ENCODE measurements around the gene FEN1.

GRCh38 chr11:61842528-61842820, 49.8 kb downstream of the FEN1 start:
- TF ChIP-seq, protein P1, sequence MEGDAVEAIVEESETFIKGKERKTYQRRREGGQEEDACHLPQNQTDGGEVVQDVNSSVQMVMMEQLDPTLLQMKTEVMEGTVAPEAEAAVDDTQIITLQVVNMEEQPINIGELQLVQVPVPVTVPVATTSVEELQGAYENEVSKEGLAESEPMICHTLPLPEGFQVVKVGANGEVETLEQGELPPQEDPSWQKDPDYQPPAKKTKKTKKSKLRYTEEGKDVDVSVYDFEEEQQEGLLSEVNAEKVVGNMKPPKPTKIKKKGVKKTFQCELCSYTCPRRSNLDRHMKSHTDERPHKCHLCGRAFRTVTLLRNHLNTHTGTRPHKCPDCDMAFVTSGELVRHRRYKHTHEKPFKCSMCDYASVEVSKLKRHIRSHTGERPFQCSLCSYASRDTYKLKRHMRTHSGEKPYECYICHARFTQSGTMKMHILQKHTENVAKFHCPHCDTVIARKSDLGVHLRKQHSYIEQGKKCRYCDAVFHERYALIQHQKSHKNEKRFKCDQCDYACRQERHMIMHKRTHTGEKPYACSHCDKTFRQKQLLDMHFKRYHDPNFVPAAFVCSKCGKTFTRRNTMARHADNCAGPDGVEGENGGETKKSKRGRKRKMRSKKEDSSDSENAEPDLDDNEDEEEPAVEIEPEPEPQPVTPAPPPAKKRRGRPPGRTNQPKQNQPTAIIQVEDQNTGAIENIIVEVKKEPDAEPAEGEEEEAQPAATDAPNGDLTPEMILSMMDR (IDR thresholded peaks at IDR 0.05; ENCODE audit: poor library complexity) = no peak
- TF ChIP-seq EZH2 (IDR thresholded peaks at IDR 0.05; ENCODE audit: borderline replicate concordance) (no peak), EZH2phosphoT487 (IDR thresholded peaks at IDR 0.05; ENCODE audit: low read depth, severe bottlenecking, unreplicated experiment) (no peak)
